ENCODE data around the gene CLDN20. TPM values are rescaled to one million over a fixed set of nuclear protein-coding genes. Genes with fewer than 3 reads are reported as not detected.

Gene CLDN20
- total and polyA plus RNA-seq, 3 donors from 2014 or later: 0.26 TPM; not detected in 2

DNA sequence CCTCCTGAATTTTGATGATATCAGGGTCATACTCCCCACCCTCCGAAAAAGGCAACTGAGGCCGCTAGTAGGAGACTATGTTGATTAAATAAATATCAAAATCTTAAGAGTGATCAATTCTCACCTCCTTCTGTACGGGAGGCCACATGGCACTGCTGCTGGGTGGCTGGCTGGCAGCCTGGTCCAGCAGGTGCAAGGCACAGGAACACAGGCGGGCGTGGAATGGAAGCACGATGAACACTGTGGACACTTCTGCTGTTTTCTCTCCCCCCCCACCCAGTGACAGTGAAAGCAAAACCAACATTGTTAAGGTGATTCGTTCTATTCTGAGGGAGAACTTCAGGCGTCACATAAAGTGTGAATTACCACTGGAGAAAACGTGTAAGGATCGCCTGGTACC, 9.7 kb upstream of the CLDN20 start:
- Histone ChIP-seq H3K27ac (no peak overlapping the region), H3K36me3 (ENCODE audit: low read depth, missing control alignments) (no peaks in the 10 kb centered on the region), H3K4me3 (no peak overlapping the region), H3K9me3 (no peaks in the 10 kb centered on the region), H3K27me3 (no peaks in the 10 kb centered on the region), H3K4me1 (no peaks in the 10 kb centered on the region)
- no peak for DNase-seq
- intact Hi-C loops (cut with DNase I; ENCODE audit: low total_unique reads): no loop called here
- 94 to 96% methylated on average over 10 of the region's 10 CpGs for WGBS, 2 donors
- TF ChIP-seq POLR2A (IDR thresholded peaks at IDR 0.05): no peak

DNA sequence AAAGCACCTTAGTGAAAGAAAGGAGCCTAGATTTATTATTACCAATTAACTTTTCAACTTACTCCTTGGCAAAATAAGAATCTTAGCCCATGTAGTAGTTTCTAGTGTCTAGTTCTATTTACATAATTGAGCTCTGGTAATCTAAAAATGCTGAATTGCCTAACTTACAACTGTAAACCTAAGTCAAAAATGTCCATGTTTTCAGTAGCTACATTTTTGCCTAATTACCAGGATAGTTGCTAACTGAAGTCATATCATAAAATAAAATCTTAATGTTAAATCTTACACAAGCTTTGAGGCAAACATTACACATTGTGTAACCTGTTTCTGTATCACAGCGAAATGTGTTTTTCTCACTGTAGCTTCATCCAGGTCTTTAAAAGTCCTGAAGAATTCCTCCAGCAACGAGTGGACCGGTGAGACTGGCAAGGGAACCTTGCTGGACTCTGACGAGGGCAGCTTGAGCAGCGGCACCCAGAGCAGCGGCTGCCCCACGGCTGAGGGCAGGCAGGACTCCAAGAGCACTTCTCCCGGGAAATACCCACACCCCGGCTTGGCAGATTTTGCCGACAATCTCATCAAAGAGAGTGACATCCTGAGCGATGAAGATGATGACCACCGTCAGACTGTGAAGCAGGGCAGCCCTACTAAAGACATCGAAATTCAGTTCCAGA, 7.6 kb upstream of the CLDN20 start:
- WGBS, 2 donors: 94 to 95% methylated on average over 13 of the region's 13 CpGs
- TF ChIP-seq, protein P1, sequence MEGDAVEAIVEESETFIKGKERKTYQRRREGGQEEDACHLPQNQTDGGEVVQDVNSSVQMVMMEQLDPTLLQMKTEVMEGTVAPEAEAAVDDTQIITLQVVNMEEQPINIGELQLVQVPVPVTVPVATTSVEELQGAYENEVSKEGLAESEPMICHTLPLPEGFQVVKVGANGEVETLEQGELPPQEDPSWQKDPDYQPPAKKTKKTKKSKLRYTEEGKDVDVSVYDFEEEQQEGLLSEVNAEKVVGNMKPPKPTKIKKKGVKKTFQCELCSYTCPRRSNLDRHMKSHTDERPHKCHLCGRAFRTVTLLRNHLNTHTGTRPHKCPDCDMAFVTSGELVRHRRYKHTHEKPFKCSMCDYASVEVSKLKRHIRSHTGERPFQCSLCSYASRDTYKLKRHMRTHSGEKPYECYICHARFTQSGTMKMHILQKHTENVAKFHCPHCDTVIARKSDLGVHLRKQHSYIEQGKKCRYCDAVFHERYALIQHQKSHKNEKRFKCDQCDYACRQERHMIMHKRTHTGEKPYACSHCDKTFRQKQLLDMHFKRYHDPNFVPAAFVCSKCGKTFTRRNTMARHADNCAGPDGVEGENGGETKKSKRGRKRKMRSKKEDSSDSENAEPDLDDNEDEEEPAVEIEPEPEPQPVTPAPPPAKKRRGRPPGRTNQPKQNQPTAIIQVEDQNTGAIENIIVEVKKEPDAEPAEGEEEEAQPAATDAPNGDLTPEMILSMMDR (IDR thresholded peaks at IDR 0.05): no peak
- no peak for TF ChIP-seq POLR2A (IDR thresholded peaks at IDR 0.05)

DNA sequence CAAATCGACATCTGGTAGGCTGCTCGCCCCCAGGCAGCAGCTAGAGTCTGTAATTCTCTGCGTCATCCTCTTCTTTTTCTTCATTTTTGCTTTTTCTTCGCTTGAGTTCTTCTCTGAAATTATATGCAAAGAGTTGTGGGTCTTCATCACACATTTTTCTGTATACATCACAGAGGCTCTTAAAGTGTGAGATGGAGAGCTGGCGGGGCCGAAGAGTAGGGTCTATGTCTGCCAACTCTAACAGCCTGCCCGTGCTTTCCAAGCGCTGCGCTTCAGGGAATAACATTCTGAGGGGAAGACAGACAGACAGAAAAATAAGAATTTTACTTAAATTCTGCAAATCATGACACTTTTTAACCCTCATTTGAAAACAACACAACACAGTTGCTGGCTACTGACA, 6.0 kb upstream of the CLDN20 start:
- TF ChIP-seq, protein P1 (IDR thresholded peaks at IDR 0.05): no peak
- no peak for TF ChIP-seq POLR2A (IDR thresholded peaks at IDR 0.05)
- H3K9me3 ChIP-seq: no peaks in the 10 kb centered on the region
- no peak overlapping the region for H3K27ac ChIP-seq
- H3K4me3 ChIP-seq: no peak overlapping the region
- H3K36me3 ChIP-seq (ENCODE audit: low read depth, missing control alignments): no peaks in the 10 kb centered on the region
- intact Hi-C loops (cut with DNase I; ENCODE audit: low total_unique reads): no loop called here
- no peaks in the 10 kb centered on the region for H3K4me1 ChIP-seq
- no peak for DNase-seq
- no peaks in the 10 kb centered on the region for H3K27me3 ChIP-seq
- 94 to 99% methylated on average over 9 of the region's 9 CpGs for WGBS, 2 donors

More for the DNA sequence above, 7.6 kb upstream of the CLDN20 start:
- H3K27ac ChIP-seq: no peak overlapping the region
- no peak for DNase-seq
- no peaks in the 10 kb centered on the region for H3K36me3 ChIP-seq (ENCODE audit: low read depth, missing control alignments)
- H3K9me3 ChIP-seq: no peaks in the 10 kb centered on the region
- H3K4me1 ChIP-seq: no peaks in the 10 kb centered on the region
- H3K4me3 ChIP-seq: no peak overlapping the region
- intact Hi-C loops (cut with DNase I; ENCODE audit: low total_unique reads): no loop called here
- no peaks in the 10 kb centered on the region for H3K27me3 ChIP-seq

DNA sequence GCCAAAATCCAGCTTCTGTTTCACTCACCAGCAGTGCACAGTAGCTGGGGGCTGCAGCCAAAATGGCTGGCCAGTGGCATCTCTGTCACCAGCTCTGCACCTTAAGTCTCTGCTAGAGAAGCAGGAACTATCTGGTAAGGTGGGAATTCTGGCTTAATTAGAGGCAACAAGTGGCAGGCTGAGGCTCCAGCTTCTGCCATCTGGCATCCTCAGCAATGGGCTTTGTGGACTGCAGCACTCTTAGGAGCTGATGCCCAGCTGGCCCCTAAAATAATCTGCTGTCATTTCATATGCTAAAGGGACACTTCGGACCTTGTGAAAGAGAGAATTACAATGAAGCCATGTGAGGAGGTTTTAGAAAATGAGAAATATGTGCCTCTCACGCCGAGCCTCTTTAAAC, 4.6 kb upstream of the CLDN20 start:
- Histone ChIP-seq H3K36me3 (ENCODE audit: low read depth, missing control alignments) (no peaks in the 10 kb centered on the region), H3K4me1 (no peaks in the 10 kb centered on the region), H3K9me3 (no peaks in the 10 kb centered on the region), H3K27ac (no peak overlapping the region), H3K4me3 (no peak overlapping the region), H3K27me3 (no peaks in the 10 kb centered on the region)
- 98 to 99% methylated on average over 3 of the region's 3 CpGs for WGBS, 2 donors
- intact Hi-C loops (cut with DNase I; ENCODE audit: low total_unique reads): no loop called here
- no peak for TF ChIP-seq POLR2A (IDR thresholded peaks at IDR 0.05)
- TF ChIP-seq, protein P1 (IDR thresholded peaks at IDR 0.05): no peak
- no peak for DNase-seq

DNA sequence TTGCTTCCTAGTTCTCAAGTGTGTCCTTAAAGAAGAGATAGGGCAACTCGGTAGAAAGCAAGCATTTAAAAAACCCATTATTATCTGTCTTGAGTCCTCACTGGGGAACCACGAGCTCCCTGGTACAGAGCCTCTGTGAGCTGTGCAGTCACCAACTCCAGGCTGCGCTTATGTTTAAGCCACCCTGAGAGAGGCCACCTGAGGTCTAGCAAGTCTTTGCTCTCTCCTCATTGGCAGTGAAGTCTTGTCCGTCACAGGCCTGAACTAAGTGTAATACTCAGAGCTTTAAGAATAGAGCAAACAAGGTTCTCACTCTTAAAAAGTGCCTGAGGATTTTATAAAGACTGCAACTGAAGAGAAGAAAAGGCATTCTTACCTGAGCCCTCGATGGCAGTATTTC, 3.9 kb upstream of the CLDN20 start:
- Histone ChIP-seq H3K27ac (no peak overlapping the region), H3K27me3 (no peaks in the 10 kb centered on the region), H3K36me3 (ENCODE audit: low read depth, missing control alignments) (no peaks in the 10 kb centered on the region), H3K4me3 (no peak overlapping the region), H3K9me3 (no peaks in the 10 kb centered on the region), H3K4me1 (no peaks in the 10 kb centered on the region)
- no peak for DNase-seq
- TF ChIP-seq POLR2A (IDR thresholded peaks at IDR 0.05): no peak
- TF ChIP-seq, protein P1 (IDR thresholded peaks at IDR 0.05): no peak
- 89 to 95% methylated on average over 5 of the region's 5 CpGs for WGBS, 2 donors
- intact Hi-C loops (cut with DNase I; ENCODE audit: low total_unique reads): no loop called here

Data from testis (tissue), 3 donors.